HepG2 (cell line): ENCODE data around the gene NPHP3. TPM values are rescaled to one million over a fixed set of nuclear protein-coding genes. Genes with fewer than 3 reads are reported as not detected.

Experiments
- ATAC-seq: fragments of 200-7000 bp; cut with Tn5 transposase; 3 replicates; pipeline ENCODE4 v1.9.1; 2020; ENCODE audit warnings: mild to moderate bottlenecking, moderate library complexity
- BruUV-seq: library from RNA; stranded (reverse); fragments of 400-500 nt; replicated peaks from 2 replicates; lab custom pipeline; 2021; lab: Mats Ljungman, UMichigan
- CTCF ChIA-PET: fragments of 300-600 bp; formaldehyde crosslinking; extraction: SDS; loops from one replicate; lab custom pipeline; 2021; ENCODE audit warnings: low total read pairs, inconsistent platforms, low intra/inter-chr PET ratio; lab: Yijun Ruan, JAX
- POLR2A ChIA-PET: fragments of 350-600 bp; sonication (Branson Sonifier 250); formaldehyde crosslinking; loops from one replicate; lab custom pipeline; 2020; ENCODE audit warnings: antibody characterized with exemption, inconsistent platforms; lab: Yijun Ruan, JAX
- DNase-seq: peaks from one replicate; pipeline ENCODE4 v3.0.0-alpha.2; 2015; ENCODE audit warnings: low spot score
- FAIRE-seq: peaks from 3 replicates; lab custom pipeline; 2011; peaks lifted over from hg19 to GRCh38; lab: Jason Lieb, UNC
- H2AFZ ChIP-seq: one replicate; pipeline ENCODE4 v1.6.1; 2011; ENCODE audit warnings: low read length, inconsistent platforms
- H3K27ac ChIP-seq: fragments of 300-600 bp; 3 replicates; pipeline ENCODE4 v1.8.0; 2011; ENCODE audit warnings: mixed run types, mild to moderate bottlenecking, mixed read lengths, low read length, inconsistent platforms; ENCODE audit not compliant: insufficient read depth; ENCODE audit errors: extremely low read length
- H3K27me3 ChIP-seq, 2 experiments: fragments of 200-600 bp in 1 of 2; 2 replicates in 1 of 2; 3 replicates in 1 of 2; pipeline versions ENCODE4 v1.6.0 to v1.8.0; 2011; ENCODE audit warnings: low read length in 2 of 2, mild to moderate bottlenecking in 2 of 2, moderate library complexity in 2 of 2, inconsistent platforms in 1 of 2; ENCODE audit not compliant: insufficient read depth in 2 of 2, control insufficient read depth in 1 of 2
- H3K36me3 ChIP-seq, 2 experiments: fragments of 200-600 bp in 1 of 2; replicated peaks in 1 of 2; 2 replicates in 1 of 2; 3 replicates in 1 of 2; pipeline versions ENCODE4 v1.5.1 to v1.8.0; 2011; ENCODE audit warnings: low read length in 2 of 2, inconsistent platforms in 1 of 2; ENCODE audit not compliant: insufficient read depth in 2 of 2, control insufficient read depth in 1 of 2
- H3K4me1 ChIP-seq: 2 replicates; pipeline ENCODE4 v1.5.1; 2012; ENCODE audit warnings: low read length, inconsistent platforms; ENCODE audit not compliant: insufficient read depth
- H3K4me2 ChIP-seq: 2 replicates; pipeline ENCODE4 v1.6.0; 2011; ENCODE audit warnings: low read depth, low read length, inconsistent platforms
- H3K4me3 ChIP-seq, 3 experiments: fragments of 200-600 bp in 1 of 3; sonication (generic), shearing (Covaris generic) in 1 of 3; replicated peaks in 1 of 3; 2 replicates each; pipeline ENCODE4 v1.5.1; 2011 to 2016; ENCODE audit warnings: low read length in 3 of 3, inconsistent platforms in 2 of 3, low read depth in 2 of 3, mild to moderate bottlenecking in 2 of 3, control low read depth in 1 of 3, mixed read lengths in 1 of 3; ENCODE audit not compliant: insufficient read depth in 1 of 3
- H3K79me2 ChIP-seq: one replicate; pipeline ENCODE4 v1.6.1; 2011; ENCODE audit warnings: low read length, inconsistent platforms; ENCODE audit not compliant: insufficient read depth
- H3K9ac ChIP-seq: 2 replicates; pipeline ENCODE4 v1.6.0; 2011; ENCODE audit warnings: mild to moderate bottlenecking, low read depth, low read length, inconsistent platforms; ENCODE audit not compliant: insufficient read depth
- H3K9me3 ChIP-seq: 2 replicates; pipeline ENCODE4 v1.5.1; 2012; ENCODE audit warnings: mild to moderate bottlenecking, low read length
- H4K20me1 ChIP-seq: 2 replicates; pipeline ENCODE4 v1.6.0; 2011; ENCODE audit warnings: inconsistent platforms, mild to moderate bottlenecking, low read length, moderate library complexity; ENCODE audit not compliant: insufficient read depth
- CEBPB ChIP-seq: IDR thresholded peaks from 2 replicates; pipeline ENCODE4 v1.6.1; 2011; ENCODE audit warnings: low read depth, low read length, improper control_type of control experiment, borderline replicate concordance
- DNMT1 ChIP-seq: sonication (generic); formaldehyde crosslinking; IDR thresholded peaks from 2 replicates; pipeline ENCODE4 v1.5.1; 2020; ENCODE audit warnings: mild to moderate bottlenecking, missing genetic modification reagents
- EZH2 ChIP-seq: conservative IDR thresholded peaks from 2 replicates; pipeline ENCODE4 v1.6.1; 2012; ENCODE audit warnings: mild to moderate bottlenecking, low read depth, low read length, moderate library complexity
- MXI1 ChIP-seq: IDR thresholded peaks from 3 replicates; pipeline ENCODE4 v1.6.1; 2012; ENCODE audit warnings: low read depth, low read length, inconsistent platforms, borderline replicate concordance
- NFAT5 ChIP-seq: sonication (generic); formaldehyde crosslinking; IDR thresholded peaks from 2 replicates; pipeline ENCODE4 v1.4.0; 2020; ENCODE audit warnings: missing genetic modification reagents
- PREB ChIP-seq: sonication (generic); formaldehyde crosslinking; IDR thresholded peaks from 2 replicates; pipeline ENCODE4 v1.4.0; 2020; ENCODE audit warnings: missing genetic modification reagents
- SMARCC2 ChIP-seq: fragments of 450-650 bp; IDR thresholded peaks from 2 replicates; pipeline ENCODE4 v1.6.1; 2017; ENCODE audit warnings: antibody characterized with exemption, mild to moderate bottlenecking
- SP5 ChIP-seq: IDR thresholded peaks from 2 replicates; pipeline ENCODE4 v1.6.1; 2016; ENCODE audit warnings: low read depth, borderline replicate concordance
- TCF7 ChIP-seq: sonication (generic); IDR thresholded peaks from 2 replicates; pipeline ENCODE4 v1.6.1; 2016; ENCODE audit warnings: antibody characterized with exemption, low read depth
- TFDP2 ChIP-seq: sonication (generic); formaldehyde crosslinking; IDR thresholded peaks from 2 replicates; pipeline ENCODE4 v1.4.0; 2020; ENCODE audit warnings: missing genetic modification reagents
- ZNF441 ChIP-seq: sonication (generic); formaldehyde crosslinking; IDR thresholded peaks from 2 replicates; pipeline ENCODE4 v1.7.0; 2021; ENCODE audit warnings: missing genetic modification reagents, borderline replicate concordance
- WGBS: methylation state at CpG from one replicate; pipeline ENCODE4 v1.1.6; 2017; ENCODE audit warnings: low lambda C conversion rate; 5-methylcytosine and 5-hydroxymethylcytosine counted together
- in situ Hi-C: cut with HindIII; loops from 2 replicates; pipeline ENCODE4 v1.10.0; 2017; ENCODE audit warnings: low pct_unique_long_range_greater_than_20kb; ENCODE audit not compliant: extremely low pct_ligation_motif_present
- intact Hi-C: fragments of 100-400 bp; cut with micrococcal nuclease; formaldehyde crosslinking; loops from one replicate; pipeline ENCODE4 v1.10.0; 2022; ENCODE audit not compliant: unreplicated experiment
- polyA plus RNA-seq, 8 experiments: library from polyadenylated mRNA; depleted of rRNA in 3 of 8; stranded (reverse) in 7 of 8; unstranded in 1 of 8; fragments of >200 nt; fragmentation: Illumina TruSeq in 4 of 8; extraction: Trizol in 4 of 8; gene quantifications; 2 replicates each; pipeline versions ENCODE4 v1.2.1 to v1.2.3, GENCODE V29; 2011 to 2016; ENCODE audit warnings: low read depth in 4 of 8, missing spikeins in 1 of 8, mixed read lengths in 1 of 8; ENCODE audit not compliant: insufficient read depth in 1 of 8
- total RNA-seq, 5 experiments: library from RNA; depleted of rRNA; stranded (reverse); fragments of >200 nt; fragmentation: Illumina TruSeq; extraction: Trizol; gene quantifications; 2 replicates each; pipeline ENCODE4 v1.2.3, GENCODE V29; 2016; ENCODE audit warnings: low read depth in 1 of 5

Gene NPHP3
- total and polyA plus RNA-seq, 2 of the 13 experiments (the other 11 are each of a cell fraction or from before 2014, with no cell fraction given), result 11.0 to 20.2 TPM

DNA sequence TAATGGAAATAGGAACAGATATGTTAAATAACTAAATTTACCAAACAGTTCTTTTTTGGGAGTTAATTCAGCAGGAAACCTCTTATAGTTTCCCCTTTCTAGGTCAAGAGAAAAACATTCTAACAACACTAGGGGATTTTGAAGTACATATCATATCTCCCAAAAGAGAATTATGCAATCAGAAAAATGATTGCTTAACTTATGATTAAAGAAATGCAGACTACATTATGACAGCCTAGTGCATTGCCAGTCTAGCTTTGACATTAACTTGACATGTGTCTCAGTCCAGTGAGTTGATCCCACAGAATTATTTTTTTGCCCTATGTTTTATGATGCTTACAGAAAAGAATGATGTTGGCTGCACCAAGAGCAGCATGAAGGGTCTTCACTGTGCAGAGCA lies 31.7 kb upstream of the NPHP3 start:
- H3K9me3 ChIP-seq, result no peaks in the 10 kb centered on the region
- H3K27me3 ChIP-seq, result no peaks in the 10 kb centered on the region
- in situ Hi-C loops (no loop called here), intact Hi-C loops (no loop called here)
- no peaks in the 10 kb centered on the region for H3K79me2 ChIP-seq
- no peak overlapping the region for H3K9ac ChIP-seq
- no peak for FAIRE-seq
- TF ChIP-seq SMARCC2, result no peak
- TF ChIP-seq CEBPB, result peak; percentile 30; the same call in 1 of the 2 replicates
- no peak for DNase-seq
- POLR2A ChIA-PET, result no interaction called here
- CTCF ChIA-PET, result no interaction called here
- H2AFZ ChIP-seq, result no peak overlapping the region
- H3K4me2 ChIP-seq, result no peak overlapping the region
- no peak overlapping the region for H3K4me3 ChIP-seq
- no peaks in the 10 kb centered on the region for H4K20me1 ChIP-seq
- no peaks in the 10 kb centered on the region for H3K4me1 ChIP-seq
- no peak overlapping the region for H3K27ac ChIP-seq
- no peaks in the 10 kb centered on the region for H3K36me3 ChIP-seq
- no TSS peak for BruUV-seq
- ATAC-seq, result no peak

GRCh38 chr3:132749786-132750185 lies 27.6 kb upstream of the NPHP3 start:
- H3K79me2 ChIP-seq, result no peaks in the 10 kb centered on the region
- BruUV-seq, result no TSS peak
- DNase-seq (no peak), FAIRE-seq (no peak), ATAC-seq (no peak)
- no peaks in the 10 kb centered on the region for H4K20me1 ChIP-seq
- intact Hi-C loops, result no loop called here
- H3K27me3 ChIP-seq, result no peaks in the 10 kb centered on the region
- no peaks in the 10 kb centered on the region for H3K36me3 ChIP-seq
- ChIA-PET POLR2A (no interaction called here), CTCF (no interaction called here)
- 0% methylated on average over 1 of the region's 1 CpG for WGBS
- no peak overlapping the region for H3K4me2 ChIP-seq
- H3K4me3 ChIP-seq, result no peak overlapping the region
- H3K9ac ChIP-seq, result no peak overlapping the region
- H3K4me1 ChIP-seq, result peaks cover 5% of the 10 kb centered on the region
- H2AFZ ChIP-seq, result no peak overlapping the region
- no peaks in the 10 kb centered on the region for H3K9me3 ChIP-seq
- in situ Hi-C loops, result no loop called here
- H3K27ac ChIP-seq, result no peak overlapping the region
- TF ChIP-seq MXI1, result no peak
- no peak for TF ChIP-seq NFAT5 (CRISPR knock-in tag)
- no peak for TF ChIP-seq PREB (CRISPR knock-in tag)
- TF ChIP-seq DNMT1 (CRISPR knock-in tag), result no peak
- no peak for TF ChIP-seq TCF7
- TF ChIP-seq EZH2, result no peak
- no peak for TF ChIP-seq TFDP2
- TF ChIP-seq ZNF441 (CRISPR knock-in tag), result no peak
- TF ChIP-seq SP5 (CRISPR knock-in tag), result no peak
